ENCODE data around the gene ADNP2. TPM values are rescaled to one million over a fixed set of nuclear protein-coding genes. Genes with fewer than 3 reads are reported as not detected.

ADNP2 gene
- 25.1 and 27.1 TPM in 2 replicates for total RNA-seq

GRCh38 chr18:80108739-80109675 lies at the start of gene ADNP2:
Gene ADNP2 (plus strand): TSS chr18:80109262. CDS start chr18:80117543, 8,281 bp downstream.

Other genes with a start within 250 kb of the ADNP2 start
- 48.4 and 50.2 TPM in 2 replicates for gene SLC66A2, start 157.6 kb upstream of the ADNP2 start, total RNA-seq
- 1.8 and 4.1 TPM in 2 replicates for gene HSBP1L1, start 144.6 kb upstream of the ADNP2 start, total RNA-seq
- 30.7 and 33.3 TPM in 2 replicates for gene TXNL4A, start 120.7 kb upstream of the ADNP2 start, total RNA-seq
- gene RBFA, start 74.8 kb upstream of the ADNP2 start, total RNA-seq = 26.6 and 31.5 TPM in 2 replicates
- 2.3 and 3.1 TPM in 2 replicates for gene PARD6G, start 138.3 kb downstream of the ADNP2 start, total RNA-seq